Upper lobe of right lung (tissue), 1 donor: ENCODE measurements around the gene SIRT7. TPM values are rescaled to one million over a fixed set of nuclear protein-coding genes. Genes with fewer than 3 reads are reported as not detected.

Experiments
- ATAC-seq: fragments of 200-7000 bp; cut with Tn5 transposase; one replicate; pipeline ENCODE4 v1.9.1; 2020; ENCODE audit warnings: mild to moderate bottlenecking, moderate library complexity
- DNase-seq: peaks from one replicate; pipeline ENCODE4 v3.0.0-alpha.2; 2020
- H3K27ac ChIP-seq: fragments of 200-600 bp; one replicate; pipeline ENCODE4 v1.8.0; 2022
- H3K27me3 ChIP-seq: fragments of 200-600 bp; one replicate; pipeline ENCODE4 v1.8.0; 2022; ENCODE audit warnings: mild to moderate bottlenecking
- H3K36me3 ChIP-seq: fragments of 200-600 bp; one replicate; pipeline ENCODE4 v1.8.0; 2022
- H3K4me1 ChIP-seq: fragments of 200-600 bp; one replicate; pipeline ENCODE4 v1.8.0; 2022
- H3K4me3 ChIP-seq: fragments of 200-600 bp; one replicate; pipeline ENCODE4 v1.8.0; 2022; ENCODE audit warnings: mild to moderate bottlenecking
- H3K9me3 ChIP-seq: fragments of 200-600 bp; one replicate; pipeline ENCODE4 v1.8.0; 2022
- CTCF ChIP-seq: fragments of 200-600 bp; IDR thresholded peaks from one replicate; pipeline ENCODE4 v1.8.0; 2022; ENCODE audit warnings: antibody characterized with exemption
- intact Hi-C: fragments of 100-400 bp; cut with DNase I; formaldehyde crosslinking; loops from one replicate; pipeline ENCODE4 v1.11.0; 2022
- total RNA-seq: library from RNA; stranded (reverse); fragmentation: NEBNext Ultra II Directional; extraction: Animal tissue kit (Norgen Biotek cat#: 25700); gene quantifications from one replicate; pipeline ENCODE4 v1.2.1, GENCODE V29; 2021
- donor health status: DM: no; HTN: yes; CAD: no; lungs with severe emphysema.

SIRT7 gene
- total RNA-seq, 1 donor from 2014 or later: 27.5 TPM

- no peaks in the 10 kb centered on the region for H3K4me1 ChIP-seq
- no peak for TF ChIP-seq CTCF
- intact Hi-C loops: no loop called here
- ATAC-seq (no peak), DNase-seq (no peak)
- no peaks in the 10 kb centered on the region for H3K27me3 ChIP-seq
- no peak overlapping the region for H3K4me3 ChIP-seq
- no peak overlapping the region for H3K27ac ChIP-seq
- no peaks in the 10 kb centered on the region for H3K9me3 ChIP-seq
- H3K36me3 ChIP-seq: no peaks in the 10 kb centered on the region
Observed at GRCh38 chr17:81951785-81952684, 34.1 kb upstream of the SIRT7 start.

DNA sequence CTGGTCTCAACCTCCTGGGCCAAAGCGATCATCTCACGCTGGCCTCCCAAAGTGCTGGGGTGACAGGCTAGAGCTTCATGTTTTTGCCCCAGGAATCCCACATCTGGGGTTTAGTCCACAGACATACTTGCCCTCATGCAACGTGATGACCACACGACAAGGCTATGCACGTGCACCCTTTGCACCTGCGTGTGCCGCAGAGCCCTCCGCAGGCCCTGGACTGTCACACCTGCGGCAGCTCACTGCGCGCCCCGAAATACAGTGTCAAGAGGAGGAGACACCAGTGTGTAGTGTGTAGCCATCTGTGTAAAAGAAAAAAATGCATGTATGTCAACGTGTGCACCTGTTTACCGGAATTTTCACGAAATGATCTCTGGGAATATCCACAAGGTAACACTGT is 32.5 kb upstream of the SIRT7 start:
- H3K27me3 ChIP-seq: no peaks in the 10 kb centered on the region
- H3K9me3 ChIP-seq: no peaks in the 10 kb centered on the region
- no peaks in the 10 kb centered on the region for H3K36me3 ChIP-seq
- ATAC-seq (no peak), DNase-seq (no peak)
- no peak for TF ChIP-seq CTCF
- intact Hi-C loops: no loop called here
- H3K4me1 ChIP-seq: no peaks in the 10 kb centered on the region
- no peak overlapping the region for H3K4me3 ChIP-seq
- H3K27ac ChIP-seq: no peak overlapping the region

DNA sequence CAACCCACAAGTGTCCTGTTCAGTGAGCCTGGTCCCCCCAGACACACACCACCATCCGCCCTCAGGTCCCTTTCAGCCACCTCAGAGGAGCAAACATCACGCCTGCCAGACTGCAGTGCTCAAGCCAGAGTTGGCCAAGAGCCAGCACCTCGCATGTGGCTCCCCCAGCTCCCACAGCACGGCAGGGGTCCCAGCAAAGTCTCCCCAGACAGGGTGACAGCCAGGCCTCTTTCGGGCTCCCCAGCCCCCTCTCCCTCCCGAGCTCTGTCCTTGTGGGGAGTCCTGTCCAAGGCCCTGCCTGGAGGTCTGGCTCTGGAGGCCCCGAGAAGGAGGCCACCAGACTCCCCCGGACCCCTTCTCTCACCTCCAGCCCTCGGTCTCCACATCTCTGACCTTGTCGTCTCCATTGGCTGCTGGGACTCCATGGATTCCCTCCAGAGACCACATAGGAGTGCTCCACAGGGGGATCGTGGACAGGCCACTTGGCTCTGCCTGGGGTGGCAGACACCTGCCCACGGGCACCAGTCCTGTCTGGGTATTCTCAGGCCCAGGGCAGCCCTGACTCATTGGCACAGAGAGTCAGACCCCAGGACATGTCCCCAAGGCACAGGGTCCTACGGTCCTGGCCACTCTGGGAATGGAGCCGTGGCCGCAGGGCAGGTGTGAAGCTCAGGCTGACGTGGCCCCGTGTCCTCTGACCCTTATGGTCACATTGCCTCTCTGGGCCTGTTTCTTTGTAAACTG is 30.8 kb upstream of the SIRT7 start:
- Histone ChIP-seq H3K27me3 (no peaks in the 10 kb centered on the region), H3K4me3 (no peak overlapping the region), H3K9me3 (no peaks in the 10 kb centered on the region), H3K4me1 (no peaks in the 10 kb centered on the region), H3K27ac (no peak overlapping the region), H3K36me3 (no peaks in the 10 kb centered on the region)
- intact Hi-C loops: no loop called here
- no peak for TF ChIP-seq CTCF
- DNase-seq (no peak), ATAC-seq (peak; percentile 24)

DNA sequence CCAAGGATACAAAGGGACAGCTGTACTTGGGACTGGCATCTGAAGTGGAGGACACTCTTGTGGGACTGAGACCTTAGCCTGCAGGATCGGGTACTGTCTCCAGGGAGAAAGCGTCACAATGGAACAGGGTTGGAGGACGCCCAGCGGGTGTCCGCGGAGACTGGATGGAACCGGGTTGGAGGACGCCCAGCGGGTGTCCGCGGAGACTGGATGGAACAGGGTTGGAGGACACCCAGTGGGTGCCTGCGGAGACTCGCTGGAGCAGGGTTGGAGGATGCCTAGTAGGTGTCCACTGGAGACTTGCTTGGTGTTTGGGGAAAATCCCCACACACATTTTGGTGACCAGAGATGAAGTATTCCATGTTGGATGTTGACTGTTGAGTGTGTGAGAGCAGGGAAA is 29.2 kb upstream of the SIRT7 start, which contains the start of gene MYADML2:
Gene MYADML2 (minus strand): TSS at position 45 of the 400 bp plus-strand sequence. CDS start 5,492 bp downstream, outside the sequence.
- Histone ChIP-seq H3K9me3 (no peaks in the 10 kb centered on the region), H3K4me3 (no peak within 1 kb of the TSS), H3K36me3 (no peaks in the 10 kb centered on the region), H3K27me3 (peaks cover 7% of the 10 kb centered on the region), H3K27ac (no peak within 1 kb of the TSS), H3K4me1 (no peaks in the 10 kb centered on the region)
- no peak for DNase-seq
- no peak for TF ChIP-seq CTCF
- intact Hi-C loops: no loop called here
- ATAC-seq: no peak

DNA sequence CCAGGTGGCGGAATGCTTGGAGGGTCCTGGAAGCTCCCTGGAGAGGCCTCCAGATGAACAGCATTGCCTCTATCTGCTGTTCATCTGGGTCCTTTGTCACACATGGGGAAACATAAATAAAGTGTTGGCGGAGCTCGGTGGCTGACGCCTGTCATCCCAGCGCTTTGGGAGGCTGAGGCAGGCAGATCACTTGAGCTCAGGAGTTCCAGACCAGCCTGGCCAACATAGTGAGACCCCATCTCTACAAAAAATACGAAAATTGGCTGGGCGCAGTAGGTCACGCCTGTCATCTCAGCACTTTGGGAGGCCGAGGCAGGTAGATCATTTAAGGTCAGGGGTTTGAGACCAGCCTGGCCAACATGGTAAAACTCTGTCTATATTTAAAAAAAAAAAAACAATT is 26.9 kb upstream of the SIRT7 start:
- ATAC-seq (no peak), DNase-seq (no peak)
- Histone ChIP-seq H3K27ac (no peak overlapping the region), H3K36me3 (no peaks in the 10 kb centered on the region), H3K9me3 (no peaks in the 10 kb centered on the region), H3K27me3 (peaks cover 12% of the 10 kb centered on the region), H3K4me1 (no peaks in the 10 kb centered on the region), H3K4me3 (no peak overlapping the region)
- no peak for TF ChIP-seq CTCF
- intact Hi-C loops: no loop called here
